ENCODE measurements around the gene NELL2. TPM values are rescaled to one million over a fixed set of nuclear protein-coding genes. Genes with fewer than 3 reads are reported as not detected.

Gene NELL2
- total RNA-seq, 1 donor from 2014 or later = not detected

DNA sequence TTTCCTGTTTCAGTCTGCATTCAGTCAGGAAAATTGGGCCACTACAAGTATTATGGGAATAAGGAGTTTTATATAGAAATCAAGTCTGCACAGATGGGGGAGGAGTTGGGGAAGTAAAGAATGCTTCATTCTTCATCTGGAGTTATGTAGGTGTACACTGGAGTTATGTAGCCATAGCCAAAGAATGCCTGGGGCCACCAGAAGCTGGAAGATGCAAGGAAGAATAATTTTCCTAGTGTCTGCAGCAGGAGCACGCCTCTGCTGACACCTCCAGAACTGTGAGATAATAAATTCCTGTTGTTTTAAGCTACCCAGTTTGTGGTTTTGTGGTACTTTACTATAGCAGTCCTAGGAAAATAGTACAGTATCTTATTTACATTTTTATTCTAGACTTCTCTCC, 333.4 kb downstream of the NELL2 start:
- DNase-seq (ENCODE audit: low read depth in 2 of 2) = no peak

- no peak for DNase-seq (ENCODE audit: low read depth in 2 of 2)
These were observed 338.8 kb downstream of the NELL2 start for GRCh38 chr12:44537354-44537753.

DNA sequence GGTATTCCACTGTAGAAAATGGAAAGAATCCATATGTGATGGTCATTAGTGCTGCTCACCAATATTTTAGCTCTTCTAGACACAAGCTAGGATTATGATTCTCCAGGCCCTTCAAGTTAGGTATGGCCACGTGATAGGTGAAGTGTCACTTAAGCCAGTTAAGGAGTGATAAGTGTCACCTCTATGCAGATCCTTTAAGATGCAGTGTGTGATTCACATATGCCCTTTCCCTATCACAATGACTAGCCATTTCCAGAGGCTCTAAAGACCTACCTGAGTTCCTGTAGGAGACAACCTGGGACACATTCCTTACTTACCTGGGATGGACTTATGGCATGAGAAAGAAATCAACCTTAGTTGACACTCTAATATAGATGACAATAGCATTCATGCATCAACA, 343.2 kb downstream of the NELL2 start:
- DNase-seq (ENCODE audit: low read depth in 2 of 2) = no peak

- DNase-seq (ENCODE audit: low read depth in 2 of 2) = no peak
These were observed 344.7 kb downstream of the NELL2 start for GRCh38 chr12:44531320-44531971.

GRCh38 chr12:44526655-44527182, 349.4 kb downstream of the NELL2 start:
- no peak for DNase-seq (ENCODE audit: low read depth in 2 of 2)

GRCh38 chr12:44525806-44526654, 350.1 kb downstream of the NELL2 start:
- no peak for DNase-seq (ENCODE audit: low read depth in 2 of 2)

GRCh38 chr12:44523828-44524227, 352.3 kb downstream of the NELL2 start:
- no peak for DNase-seq (ENCODE audit: low read depth in 2 of 2)

DNA sequence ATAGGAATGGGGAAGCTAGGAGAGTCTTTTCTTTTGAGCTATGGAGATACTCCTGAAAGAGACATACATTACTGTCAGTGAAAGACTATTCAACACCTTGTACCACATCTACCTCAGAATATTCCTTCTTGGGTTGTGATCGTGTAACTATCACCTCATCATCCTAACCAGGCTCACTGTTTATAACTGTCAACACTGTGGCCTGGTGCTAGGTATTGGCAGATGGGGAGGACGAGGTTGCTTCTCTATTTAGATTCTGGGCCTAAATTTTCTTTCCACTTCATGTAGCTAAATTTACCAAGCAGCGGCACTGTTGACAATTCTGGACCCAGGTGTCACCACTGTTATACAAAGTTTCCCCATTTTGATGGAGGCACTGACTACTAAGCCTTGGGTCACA, 354.4 kb downstream of the NELL2 start:
- no peak for DNase-seq (ENCODE audit: low read depth in 2 of 2)

DNA sequence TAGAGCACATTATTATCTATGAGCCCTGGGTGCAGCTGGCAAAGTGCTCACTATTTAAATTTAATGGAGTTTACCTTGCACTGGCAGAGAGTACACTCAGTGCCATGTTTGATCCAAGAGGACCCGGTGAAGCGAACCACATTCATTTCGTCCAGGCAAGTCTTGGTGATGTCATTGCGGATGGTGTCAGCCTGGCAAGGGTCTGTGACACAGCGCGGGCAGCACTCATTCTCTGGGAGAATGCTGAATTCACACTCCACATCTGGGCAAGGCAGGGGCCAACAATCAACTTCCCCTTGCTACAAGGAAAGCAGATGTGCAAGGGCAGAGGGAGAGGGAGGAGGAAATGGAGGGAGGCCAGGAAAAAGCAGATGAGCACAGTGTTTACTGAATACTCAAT, 356.2 kb downstream of the NELL2 start:
- no peak for DNase-seq (ENCODE audit: low read depth in 2 of 2)

DNA sequence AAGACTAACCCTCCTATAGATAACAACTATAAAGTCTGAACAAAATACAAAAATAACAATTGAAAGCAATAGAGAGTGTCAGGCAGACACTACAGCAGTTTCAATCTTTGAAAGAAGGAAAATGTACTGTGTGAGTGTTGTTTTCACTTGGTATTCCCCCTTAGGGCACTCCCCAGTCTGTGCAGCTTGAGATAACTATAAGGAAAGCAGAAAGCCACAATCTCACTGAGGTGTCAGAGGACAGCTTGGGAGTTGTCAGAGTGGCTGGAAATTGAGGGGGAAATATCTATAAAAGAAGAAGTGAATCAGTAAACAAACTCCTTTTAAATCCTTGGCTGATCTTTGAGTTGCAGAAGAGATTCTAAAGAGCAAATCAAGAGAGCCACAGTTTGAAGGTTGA, 364.8 kb downstream of the NELL2 start:
- DNase-seq (ENCODE audit: low read depth in 2 of 2) = no peak

GRCh38 chr12:44510510-44510909, 365.6 kb downstream of the NELL2 start:
- no peak for DNase-seq (ENCODE audit: low read depth in 2 of 2)

- no peak for DNase-seq (ENCODE audit: low read depth in 2 of 2)
These were observed 366.0 kb downstream of the NELL2 start for GRCh38 chr12:44510076-44510475.

DNA sequence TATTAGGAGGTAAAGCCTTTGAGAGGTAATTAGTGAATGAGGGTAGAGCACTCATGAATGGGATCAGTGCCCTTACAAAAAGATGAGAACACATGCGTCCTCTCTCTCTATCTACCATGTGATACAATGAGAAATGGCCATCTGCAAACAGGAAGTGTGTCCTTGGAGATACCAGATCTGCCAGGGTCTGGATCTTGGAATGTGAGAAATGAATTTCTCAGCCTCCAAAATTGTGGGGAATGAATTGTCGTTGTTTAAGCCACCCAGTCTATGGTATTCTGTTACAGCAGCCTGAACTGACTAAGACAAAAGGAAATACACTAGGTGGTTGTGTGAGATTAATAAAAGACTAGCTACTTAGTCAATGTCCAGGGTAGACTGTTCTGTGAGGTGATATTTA, 366.6 kb downstream of the NELL2 start:
- DNase-seq (ENCODE audit: low read depth in 2 of 2) = no peak

- no peak for DNase-seq (ENCODE audit: low read depth in 2 of 2)
These were observed 368.7 kb downstream of the NELL2 start for GRCh38 chr12:44507461-44507860.

GRCh38 chr12:44504799-44505198, 371.3 kb downstream of the NELL2 start:
- DNase-seq (ENCODE audit: low read depth in 2 of 2) = no peak

DNA sequence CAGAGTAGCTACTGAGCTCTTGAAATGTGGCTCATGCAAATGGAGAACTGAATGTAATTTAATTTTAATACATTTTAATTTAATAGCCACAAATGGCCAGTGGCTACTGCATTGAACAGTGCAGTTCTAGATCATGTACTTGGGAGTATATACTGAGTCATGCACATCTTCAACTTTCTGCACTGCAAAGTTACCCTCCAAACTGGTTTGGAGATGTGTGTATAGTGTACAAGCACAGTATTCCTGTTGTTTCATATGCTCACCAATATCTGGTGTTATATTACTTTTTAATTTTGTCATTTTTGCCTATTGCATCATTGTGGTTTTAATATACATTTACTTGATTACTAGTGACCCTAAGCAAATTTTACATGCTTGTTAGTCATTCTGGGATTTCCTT, 372.8 kb downstream of the NELL2 start:
- DNase-seq (ENCODE audit: low read depth in 2 of 2) = no peak

DNA sequence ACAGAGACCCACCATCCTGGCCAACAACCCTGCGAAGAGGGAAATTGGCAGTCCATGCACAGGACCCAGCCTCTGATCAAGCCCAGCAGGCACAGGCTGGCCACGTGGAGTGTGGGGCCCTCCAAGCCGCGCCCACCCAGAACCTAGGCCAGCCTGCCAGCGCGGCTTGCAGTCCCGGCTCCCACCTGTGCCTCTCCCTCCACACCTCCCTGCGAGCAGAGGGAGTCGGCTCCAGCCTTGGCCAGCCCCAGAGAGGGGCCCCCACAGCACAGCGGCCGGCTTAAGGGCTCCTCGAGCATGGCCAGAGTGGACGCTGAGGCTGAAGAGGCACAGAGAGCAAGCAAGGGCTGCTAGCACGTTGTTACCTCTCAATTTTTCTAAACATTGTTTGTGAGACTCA, 373.4 kb downstream of the NELL2 start:
- no peak for DNase-seq (ENCODE audit: low read depth in 2 of 2)

- DNase-seq (ENCODE audit: low read depth in 2 of 2) = no peak
These were observed 375.7 kb downstream of the NELL2 start for GRCh38 chr12:44500423-44500822.

DNA sequence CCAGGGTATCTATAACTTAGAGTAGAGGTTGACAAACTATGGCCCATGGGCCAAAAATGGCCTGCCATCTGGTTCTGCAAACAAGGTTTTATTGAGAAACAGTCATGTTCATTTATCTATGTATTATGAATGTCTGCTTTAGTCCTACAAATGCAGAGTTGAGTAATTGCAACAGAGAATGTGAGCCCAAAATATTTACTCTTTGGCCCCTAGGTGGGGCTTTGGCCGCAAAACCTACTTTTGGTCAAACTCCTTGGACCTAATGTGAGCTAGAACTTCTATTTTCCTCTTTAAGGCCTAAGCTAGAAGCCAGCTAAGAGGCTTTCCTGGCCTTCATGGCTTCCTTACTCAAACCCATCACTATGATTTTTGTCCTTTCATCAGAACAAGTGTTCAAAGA, 379.1 kb downstream of the NELL2 start:
- DNase-seq (ENCODE audit: low read depth in 2 of 2) = no peak

- no peak for DNase-seq (ENCODE audit: low read depth in 2 of 2)
These were observed 385.9 kb downstream of the NELL2 start for GRCh38 chr12:44490181-44490580.

DNA sequence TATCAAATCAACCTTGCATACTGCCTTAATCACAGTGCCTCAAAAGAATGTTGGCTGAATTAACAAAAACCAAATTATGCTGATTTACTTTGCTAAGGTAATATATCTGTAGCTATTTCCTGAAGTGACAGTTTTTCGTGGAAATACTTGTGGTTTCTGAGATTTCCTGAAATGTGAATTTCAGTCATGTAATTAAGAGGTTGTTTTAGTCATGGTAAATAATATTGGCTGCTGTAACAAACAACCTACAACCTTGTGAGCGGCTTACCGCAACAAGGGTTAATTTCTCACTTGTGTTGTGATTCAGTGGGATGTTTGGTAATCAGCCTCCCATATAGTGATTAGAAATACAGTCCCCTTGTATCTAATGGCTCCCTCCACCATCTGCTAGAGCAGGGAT, 387.9 kb downstream of the NELL2 start:
- DNase-seq (ENCODE audit: low read depth in 2 of 2) = no peak

- DNase-seq (ENCODE audit: low read depth in 2 of 2) = no peak
These were observed 391.3 kb downstream of the NELL2 start for GRCh38 chr12:44484862-44485261.
